Astrocyte of the spinal cord (primary cell): ENCODE results near the gene OOSP4B.
"Not testable (repeated sequence)": the region's sequence is repeated elsewhere in the genome, so short reads cannot be mapped to it uniquely, and the experiment has no call there.

ENCODE experiments used
- DNase-seq: peaks from one replicate; pipeline ENCODE4 v3.0.0; 2011; ENCODE audit warnings: low read depth, low spot score
- H3K4me3 ChIP-seq: 2 replicates; pipeline ENCODE4 v1.5.1; 2011; ENCODE audit warnings: low read depth, mild to moderate bottlenecking, low read length, moderate library complexity
- CTCF ChIP-seq: IDR thresholded peaks from 2 replicates; pipeline ENCODE4 v1.5.1; 2012; ENCODE audit warnings: low read depth, mild to moderate bottlenecking, low read length, inconsistent platforms
- in situ Hi-C: cut with HindIII; loops from 2 replicates; pipeline ENCODE4 v1.10.0; 2017; ENCODE audit warnings: low sequenced_read_pairs

Gene OOSP4B

GRCh38 chr11:60018058-60018457 lies 1.1 kb downstream of the OOSP4B start:
- no peak for DNase-seq
- no peak overlapping the region for H3K4me3 ChIP-seq
- TF ChIP-seq CTCF: no peak
- in situ Hi-C loops: no loop called here

GRCh38 chr11:60020376-60020775 lies 3.4 kb downstream of the OOSP4B start:
- in situ Hi-C loops, H3K4me3 ChIP-seq, DNase-seq: not testable (repeated sequence)

GRCh38 chr11:60029015-60029632 lies 12.1 kb downstream of the OOSP4B start:
- TF ChIP-seq CTCF: no peak
- no peak overlapping the region for H3K4me3 ChIP-seq
- in situ Hi-C loops: no loop called here
- DNase-seq: no peak

- H3K4me3 ChIP-seq: no peak within 1 kb of the TSS
- in situ Hi-C loops: no loop called here
- DNase-seq: no peak
- TF ChIP-seq CTCF: no peak
Observed at GRCh38 chr11:60040109-60040508, 23.1 kb downstream of the OOSP4B start, which contains the start of gene OOSP2. TSS of gene OOSP2 (plus strand) at chr11:60040409. CDS start at chr11:60040460, 51 bp downstream.

GRCh38 chr11:60050422-60050821 lies 33.4 kb downstream of the OOSP4B start:
- in situ Hi-C loops, H3K4me3 ChIP-seq, DNase-seq: not testable (repeated sequence)

GRCh38 chr11:60050839-60051238 lies 33.9 kb downstream of the OOSP4B start:
- H3K4me3 ChIP-seq, DNase-seq, in situ Hi-C loops: not testable (repeated sequence)

GRCh38 chr11:60056349-60056969 lies 39.5 kb downstream of the OOSP4B start, which contains the start of gene MS4A3:
TSS of gene MS4A3 (plus strand) at chr11:60056665. CDS start at chr11:60061161, 4,496 bp downstream.
- TF ChIP-seq CTCF: no peak
- no peak for DNase-seq
- H3K4me3 ChIP-seq: no peak within 1 kb of the TSS
- in situ Hi-C loops: no loop called here

GRCh38 chr11:60059052-60059451 lies 42.1 kb downstream of the OOSP4B start:
- in situ Hi-C loops: no loop called here
- H3K4me3 ChIP-seq: no peak overlapping the region
- TF ChIP-seq CTCF: no peak
- no peak for DNase-seq
